ENCODE data around the gene WFDC1.

The WFDC1 gene

DNA sequence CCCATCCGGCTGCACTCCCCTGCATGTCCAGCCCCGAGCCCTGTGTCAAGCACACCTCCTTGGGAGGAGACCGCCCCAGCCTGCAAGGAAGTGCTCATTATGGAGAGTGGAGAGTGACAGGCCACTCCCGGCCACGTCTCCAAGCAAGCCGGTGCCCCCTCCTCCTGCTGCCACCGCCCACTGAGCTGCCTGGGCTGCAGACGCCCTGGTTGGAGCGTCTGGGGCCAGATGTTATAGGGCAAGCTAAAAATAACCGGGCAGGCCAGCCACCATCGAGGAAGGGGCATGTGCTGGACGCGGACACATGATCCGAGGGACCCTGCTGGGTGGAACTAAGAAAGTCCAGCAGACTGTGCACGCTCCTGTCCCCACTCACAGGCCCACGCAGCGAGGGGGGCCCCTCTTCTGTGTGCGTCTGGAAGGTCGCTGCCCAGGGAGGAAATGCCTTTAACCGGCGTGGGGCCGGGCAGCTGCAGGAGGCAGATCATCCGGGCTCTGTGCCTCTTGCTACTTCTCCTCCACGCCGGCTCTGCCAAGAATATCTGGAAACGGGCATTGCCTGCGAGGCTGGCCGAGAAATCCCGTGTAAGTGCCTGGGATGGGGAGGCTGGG, at the start of gene WFDC1:
Gene WFDC1, plus strand, starts transcription at position 348 of the 612 bp plus-strand sequence. Its CDS starts 94 bp downstream, at position 442.
- DNase-seq: no peak

DNA sequence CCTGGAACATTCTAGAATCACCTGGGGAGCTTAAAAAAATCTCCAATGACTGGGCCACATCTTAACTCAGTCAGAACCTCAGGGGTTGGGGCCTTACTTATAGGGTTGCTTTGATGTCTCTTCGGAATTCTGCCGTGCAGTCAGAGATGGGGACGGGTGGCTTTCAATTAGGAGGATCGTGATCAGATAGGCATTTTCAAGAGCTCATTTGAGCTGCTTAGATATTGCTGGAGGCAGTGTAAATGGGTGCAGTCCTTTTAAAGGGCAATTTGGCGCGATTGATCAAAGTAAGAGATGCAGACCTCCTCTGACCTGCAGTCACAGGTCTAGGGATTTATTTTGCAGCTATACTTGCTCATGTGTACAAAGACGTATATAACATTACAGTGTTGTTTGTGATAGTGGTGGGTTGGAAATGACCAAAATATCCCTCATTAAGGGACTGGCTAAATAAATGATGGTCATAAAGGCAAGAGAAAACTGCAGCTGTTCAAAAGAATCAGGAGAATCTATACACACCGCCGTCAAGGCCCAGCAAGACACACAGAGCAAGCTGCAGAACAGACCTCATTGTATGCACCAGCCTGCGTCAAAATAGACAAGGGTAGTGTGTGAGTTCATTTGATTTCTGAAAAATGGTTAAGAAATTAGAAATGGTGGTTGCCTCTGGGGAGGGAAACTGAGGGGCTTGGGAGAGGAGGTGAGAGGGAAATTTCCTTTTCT, 48.6 kb upstream of the WFDC1 start:
- DNase-seq: no peak

DNA sequence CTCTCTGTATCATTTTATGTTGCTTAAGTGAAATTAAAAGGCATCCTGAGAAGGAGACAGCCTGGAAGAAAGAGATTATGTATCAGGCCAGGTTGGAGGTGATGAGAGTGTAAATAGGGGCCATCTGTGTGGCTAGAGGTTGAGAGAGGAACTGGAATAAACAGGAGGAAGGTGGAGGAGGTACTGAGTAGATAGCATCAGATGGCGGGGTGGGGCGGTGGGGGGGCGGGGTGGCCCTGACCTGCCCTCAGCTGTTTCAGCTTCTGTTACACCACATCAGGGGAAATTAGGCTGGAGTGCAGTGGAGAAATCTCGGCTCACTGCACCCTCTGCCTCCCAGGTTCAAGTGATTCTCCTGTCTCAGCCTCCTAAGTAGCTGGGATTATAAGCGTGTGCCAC, 48.0 kb upstream of the WFDC1 start:
- no peak for DNase-seq

- no peak for DNase-seq
These were observed 47.3 kb upstream of the WFDC1 start for GRCh38 chr16:84247331-84247730.

- DNase-seq: no peak
These were observed 46.8 kb upstream of the WFDC1 start for GRCh38 chr16:84247844-84248243.

DNA sequence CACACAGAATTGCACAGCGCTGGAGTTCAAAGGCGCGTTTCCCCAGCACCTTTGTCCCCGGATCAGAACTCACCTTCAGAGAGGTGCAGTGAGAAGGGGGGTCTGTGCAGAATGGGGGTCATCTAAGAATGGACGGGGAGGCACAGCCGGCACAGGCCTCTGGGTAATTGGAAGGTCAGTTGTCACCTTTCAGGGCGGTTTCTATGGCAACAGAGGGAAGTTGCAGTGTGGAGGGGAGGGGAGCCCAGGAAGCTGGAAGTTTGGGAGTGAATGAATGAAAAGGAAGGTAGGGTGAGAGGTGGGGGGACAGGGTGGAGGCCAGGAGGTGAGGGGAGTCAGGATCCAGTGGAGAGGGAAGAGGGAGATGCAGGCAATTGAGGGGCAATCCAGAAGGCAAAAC, 42.5 kb upstream of the WFDC1 start:
- no peak for DNase-seq

DNA sequence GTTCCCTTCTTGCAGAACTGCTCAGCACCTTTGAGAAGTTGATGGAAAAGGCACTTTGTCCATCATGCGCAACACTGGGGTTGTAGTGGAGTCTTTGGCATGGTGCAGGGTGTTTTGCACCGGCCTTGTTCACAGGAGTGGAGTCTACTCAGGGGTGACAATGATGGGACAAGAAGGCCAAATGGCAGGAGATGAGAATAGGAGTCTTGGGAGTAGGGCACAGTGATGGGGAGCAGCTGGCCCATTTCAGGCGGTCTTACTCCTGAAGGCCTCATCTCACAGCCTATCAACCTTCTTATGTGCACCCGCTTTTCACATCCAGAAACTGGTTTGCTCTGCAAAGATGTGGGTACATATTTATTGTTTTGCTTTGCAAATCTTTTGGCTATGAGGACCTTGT, 41.5 kb upstream of the WFDC1 start:
- DNase-seq: no peak

DNA sequence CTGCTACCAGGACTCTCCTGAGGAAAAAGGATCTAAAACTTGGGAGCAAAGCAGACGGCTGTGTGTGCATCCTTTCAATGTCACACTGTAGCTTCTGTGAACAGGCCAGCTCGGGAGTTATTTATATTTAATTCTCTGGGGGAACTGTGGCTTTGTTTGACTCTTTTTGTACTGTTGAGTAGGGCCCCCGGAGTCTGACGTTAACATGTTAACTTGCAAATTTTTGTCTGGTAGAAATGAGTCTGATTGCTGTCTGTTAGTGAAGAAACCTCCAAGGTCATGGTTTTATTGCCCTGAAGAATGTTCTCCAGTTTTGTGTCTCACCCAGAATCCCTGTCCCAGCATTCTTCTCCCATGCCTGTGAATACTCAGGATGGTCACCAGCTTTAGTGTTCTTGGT, 40.6 kb upstream of the WFDC1 start:
- DNase-seq: no peak

DNA sequence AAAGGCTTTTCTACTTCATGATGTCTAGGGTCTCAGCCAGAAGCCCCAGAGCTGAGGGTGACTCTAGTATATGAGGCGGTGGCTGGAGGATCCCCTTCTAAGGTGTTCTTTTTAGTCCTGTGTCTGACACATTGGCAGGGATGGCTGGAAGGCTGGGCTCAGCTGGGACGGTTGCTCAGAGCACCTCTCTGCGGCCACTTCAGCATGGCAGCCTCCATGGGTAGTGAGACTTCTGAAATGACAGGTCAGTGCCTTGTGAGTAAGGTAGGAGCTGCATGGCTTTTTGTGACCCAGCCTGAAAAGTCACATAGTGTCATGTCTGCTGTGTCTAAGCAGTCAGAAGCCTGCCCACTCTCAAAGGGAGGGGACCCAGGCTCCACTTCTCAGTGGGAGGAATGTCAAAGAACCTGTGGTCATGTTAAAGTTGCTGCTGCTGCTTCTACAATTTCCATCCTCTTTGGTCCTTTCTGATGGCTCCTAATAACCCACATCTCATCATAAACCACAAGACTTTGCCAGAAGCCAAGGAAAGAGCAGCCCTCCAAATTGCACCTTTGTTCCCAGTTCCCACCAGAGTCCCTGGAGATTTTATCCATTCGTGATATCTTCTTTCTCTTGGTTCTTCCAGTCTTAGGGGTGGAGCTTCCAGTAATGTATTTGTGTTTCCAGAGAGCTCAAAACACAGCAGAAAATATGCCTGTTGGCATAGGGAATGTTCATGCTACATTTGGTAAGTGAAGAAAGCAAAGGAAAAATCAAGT, 39.4 kb upstream of the WFDC1 start:
- no peak for DNase-seq

- no peak for DNase-seq
These were observed 36.4 kb upstream of the WFDC1 start for GRCh38 chr16:84258266-84258665.

GRCh38 chr16:84259691-84260090, 35.0 kb upstream of the WFDC1 start:
- DNase-seq: no peak

- no peak for DNase-seq
These were observed 33.7 kb upstream of the WFDC1 start for GRCh38 chr16:84260766-84261554.

GRCh38 chr16:84262031-84262430, 32.6 kb upstream of the WFDC1 start:
- DNase-seq: no peak

DNA sequence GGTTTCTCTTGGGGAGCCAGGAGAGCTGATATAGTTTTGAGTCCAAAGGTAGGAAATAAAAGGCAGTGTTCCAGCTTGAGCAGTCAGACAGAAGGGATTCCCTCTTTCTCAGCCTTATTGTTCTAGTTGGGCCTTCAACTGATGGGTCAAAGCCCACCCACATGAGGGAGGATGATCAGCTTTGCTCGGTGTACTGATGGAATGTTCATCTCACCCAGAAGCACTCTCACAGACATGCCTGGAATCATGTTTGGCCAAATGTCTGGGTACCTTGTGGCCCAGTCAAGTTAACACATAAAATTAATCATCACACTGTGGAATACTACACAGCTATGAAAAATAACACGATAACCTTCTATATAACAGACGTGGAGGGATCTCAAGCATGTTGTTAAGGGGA, 31.7 kb upstream of the WFDC1 start:
- no peak for DNase-seq

DNA sequence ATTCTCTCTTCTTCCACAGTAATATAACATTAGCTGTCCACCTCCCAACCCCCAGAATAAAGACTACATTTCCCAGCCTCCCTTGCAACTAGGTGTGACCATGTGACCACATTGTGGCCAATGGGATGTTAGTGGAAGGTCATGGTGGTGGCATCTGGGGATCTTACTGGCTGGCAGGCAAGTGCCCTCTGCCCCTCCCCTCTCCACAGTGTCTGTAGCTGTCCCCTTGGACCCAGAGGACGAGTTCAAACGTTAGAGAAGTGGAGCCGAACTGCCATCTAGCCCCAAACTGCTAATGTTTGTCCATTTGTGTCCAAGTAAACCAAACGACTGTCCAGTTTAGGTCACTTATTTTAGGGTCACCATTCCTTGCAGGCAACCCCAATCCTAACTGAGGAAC, 28.2 kb upstream of the WFDC1 start:
- DNase-seq: no peak

DNA sequence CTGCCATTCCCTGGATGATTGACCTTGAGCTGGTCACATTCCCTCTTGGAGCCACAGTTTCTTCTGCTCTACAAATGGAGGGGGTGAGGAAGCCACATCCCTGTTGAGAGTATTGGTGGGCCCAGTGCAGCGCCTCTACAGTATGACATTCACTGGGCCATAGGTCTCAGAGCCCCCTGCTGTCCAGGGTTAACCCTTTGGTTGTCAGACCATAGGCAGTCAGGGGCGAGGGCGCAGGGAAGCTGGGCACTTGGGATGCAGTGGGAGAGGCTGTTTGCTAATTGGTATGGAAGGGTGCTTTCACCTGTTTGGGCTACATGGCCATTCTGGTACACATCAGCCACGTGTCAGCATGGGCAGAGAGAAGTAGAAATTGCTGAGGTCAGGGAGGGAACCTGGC, 27.3 kb upstream of the WFDC1 start:
- no peak for DNase-seq

GRCh38 chr16:84268291-84269040, 26.2 kb upstream of the WFDC1 start:
- no peak for DNase-seq

DNA sequence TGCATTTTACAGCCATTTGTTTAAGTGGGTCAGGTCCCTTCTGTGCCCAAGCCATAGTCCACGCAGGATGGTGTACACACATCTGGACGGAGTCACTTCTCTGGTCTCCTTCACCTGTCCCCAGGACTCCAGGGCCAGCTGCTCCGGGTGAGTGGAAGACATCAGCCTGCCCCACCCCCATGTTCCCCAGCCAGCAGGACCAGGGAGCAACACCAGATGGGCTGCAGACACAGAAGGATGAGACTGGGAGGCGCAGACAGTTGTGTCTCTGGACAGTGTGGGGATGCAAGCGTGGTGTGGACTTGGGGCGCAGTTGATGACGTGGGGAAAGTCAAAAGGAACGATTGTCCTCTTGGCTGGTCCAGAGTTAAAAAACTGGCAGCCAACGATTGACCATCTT, 24.6 kb upstream of the WFDC1 start:
- DNase-seq: no peak

- DNase-seq: no peak
These were observed 24.1 kb upstream of the WFDC1 start for GRCh38 chr16:84270531-84270930.

DNA sequence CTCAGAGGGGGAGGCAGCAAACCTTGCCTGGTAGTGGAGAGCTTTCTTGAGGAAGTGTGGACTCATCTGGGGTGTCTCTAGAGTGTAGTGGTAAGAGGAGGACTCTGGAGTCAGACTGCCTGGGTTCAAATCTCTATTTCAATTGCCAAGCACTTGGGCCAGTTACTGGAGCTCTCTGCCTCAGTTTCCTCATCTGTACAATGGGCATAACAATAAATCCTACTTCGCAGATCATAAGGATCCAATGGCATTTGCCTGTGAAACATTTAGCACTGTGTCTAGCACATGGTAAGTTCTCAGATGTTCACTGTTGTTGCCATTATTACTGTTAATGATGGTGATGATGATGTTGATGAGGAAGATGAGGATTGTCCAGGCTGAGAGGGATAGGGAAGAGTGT, 23.6 kb upstream of the WFDC1 start:
- no peak for DNase-seq

GRCh38 chr16:84271866-84272265, 22.8 kb upstream of the WFDC1 start:
- DNase-seq: no peak

GRCh38 chr16:84272740-84273320, 21.8 kb upstream of the WFDC1 start:
- no peak for DNase-seq
